NCI-H526 treated with DMSO at 0.1 percent for 48 hours (cell line): ENCODE measurements around the gene RECK.
A peak's percentile ranks its signal among the peaks of the same experiment; 100 is the strongest.
"Not testable (repeated sequence)": the region's sequence is repeated elsewhere in the genome, so short reads cannot be mapped to it uniquely, and the experiment has no call there.

Source experiments
- DNase-seq: peaks from one replicate; lab custom pipeline; 2025; lab: John Stamatoyannopoulos, UW

The RECK gene

DNA sequence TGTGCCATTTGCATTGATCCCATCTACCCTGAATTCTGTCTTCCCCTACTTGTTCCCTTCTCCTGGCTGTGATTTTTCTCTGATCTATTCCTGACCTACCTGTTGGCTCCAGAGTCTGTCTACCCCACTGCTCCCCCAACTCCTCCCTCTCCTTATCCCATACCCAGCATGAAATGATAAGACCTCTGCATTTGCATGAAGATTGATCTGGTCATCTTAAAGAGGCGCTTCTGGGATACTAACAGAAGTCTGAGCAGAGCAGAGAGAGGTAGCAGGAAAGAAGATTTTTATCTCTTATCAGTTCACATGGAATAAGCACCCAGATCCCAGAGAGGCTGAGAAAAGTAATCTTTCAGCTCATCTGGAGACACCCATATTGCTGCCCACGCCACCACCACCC, 81.5 kb downstream of the RECK start:
- DNase-seq = no peak

DNA sequence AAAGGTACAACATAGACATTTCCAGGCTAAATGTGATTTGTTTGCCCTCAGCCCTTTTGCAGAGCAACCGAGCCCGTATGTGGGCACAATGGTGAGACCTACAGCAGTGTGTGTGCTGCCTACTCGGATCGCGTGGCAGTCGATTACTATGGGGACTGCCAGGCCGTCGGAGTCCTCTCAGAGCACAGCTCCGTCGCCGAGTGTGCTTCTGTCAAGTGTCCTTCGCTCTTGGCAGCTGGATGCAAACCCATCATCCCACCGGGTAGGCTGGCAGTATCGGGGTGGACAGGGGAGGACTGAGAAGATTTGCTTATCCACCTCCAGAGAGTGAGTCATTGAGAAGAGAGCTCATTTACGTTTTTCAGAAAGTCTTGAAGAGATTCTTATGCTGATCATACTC, 82.0 kb downstream of the RECK start:
- no peak for DNase-seq

DNA sequence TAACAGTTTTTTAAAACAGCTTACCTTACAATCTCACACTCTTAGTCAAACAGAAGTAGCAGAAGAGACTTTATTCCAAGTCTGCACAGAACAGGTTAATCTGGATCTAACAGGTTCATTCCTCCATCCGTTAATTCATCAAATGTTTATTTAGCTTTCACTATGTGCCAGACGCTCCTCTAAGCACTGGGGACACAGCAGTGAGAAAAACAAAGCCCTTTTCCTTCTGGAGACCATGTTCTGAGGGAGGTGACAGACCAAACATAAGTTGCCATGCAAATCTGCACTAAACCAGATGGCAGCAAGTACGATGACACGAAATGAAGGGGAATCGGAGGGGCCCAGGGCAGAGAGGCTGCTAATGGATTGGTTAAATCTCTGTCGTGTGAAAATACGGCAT, 82.8 kb downstream of the RECK start:
- DNase-seq = no peak

DNA sequence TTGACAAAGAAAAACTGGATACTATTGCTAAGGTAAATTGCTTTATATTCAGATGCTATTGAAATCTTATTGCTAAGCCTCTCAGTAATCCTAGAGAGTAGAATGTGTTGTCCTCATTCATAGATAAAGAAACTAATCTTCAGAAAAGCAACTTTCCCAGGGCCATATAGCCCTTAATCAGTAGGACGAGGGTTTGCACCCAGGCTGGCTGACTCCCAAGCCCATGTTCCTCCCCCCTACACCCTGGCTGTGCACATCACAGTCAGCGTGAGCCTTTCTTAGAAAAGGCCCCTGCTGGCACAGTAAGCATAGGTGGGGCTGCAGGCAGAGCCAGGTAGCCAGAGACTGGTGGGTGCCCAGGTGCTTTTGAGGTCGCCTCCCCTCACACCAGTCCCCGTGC, 84.0 kb downstream of the RECK start:
- DNase-seq = no peak

DNA sequence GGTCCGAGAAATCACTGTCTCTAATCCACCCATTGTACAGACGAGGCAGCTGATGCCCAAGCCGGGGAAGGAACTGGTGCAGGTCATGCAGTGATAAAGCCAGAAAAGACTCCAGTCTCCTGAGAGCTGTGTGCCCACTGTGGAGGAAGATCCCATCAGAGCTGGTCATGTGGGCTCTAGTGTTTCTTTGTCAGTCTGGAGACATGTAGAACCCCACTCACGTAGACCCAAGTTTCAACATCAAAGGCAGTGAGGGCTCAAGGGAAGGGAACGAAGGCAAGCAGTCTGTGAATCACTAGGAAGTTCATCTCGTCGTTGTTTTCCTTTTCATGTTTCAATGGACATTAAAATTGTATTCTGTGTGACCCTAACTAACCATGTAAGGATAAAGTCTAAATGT, 85.3 kb downstream of the RECK start:
- DNase-seq = no peak

DNA sequence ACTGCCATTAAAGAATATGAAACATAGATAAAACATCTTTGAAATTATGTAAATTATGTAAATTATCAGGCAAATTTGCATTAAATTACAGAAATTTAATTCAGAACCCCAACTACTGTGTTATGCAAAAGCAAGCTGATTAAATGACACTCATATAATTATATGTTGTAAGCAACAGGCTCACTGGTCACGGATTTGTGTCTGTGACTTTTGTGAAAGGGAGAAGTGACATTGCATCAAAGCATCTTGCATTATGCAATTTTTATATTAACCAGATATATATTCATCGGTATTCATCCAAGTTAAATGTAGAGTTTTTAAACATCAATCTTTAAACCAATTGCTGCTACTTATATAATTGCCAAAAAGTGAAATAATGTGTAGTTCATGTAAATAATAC, 86.8 kb downstream of the RECK start:
- DNase-seq = no peak

DNA sequence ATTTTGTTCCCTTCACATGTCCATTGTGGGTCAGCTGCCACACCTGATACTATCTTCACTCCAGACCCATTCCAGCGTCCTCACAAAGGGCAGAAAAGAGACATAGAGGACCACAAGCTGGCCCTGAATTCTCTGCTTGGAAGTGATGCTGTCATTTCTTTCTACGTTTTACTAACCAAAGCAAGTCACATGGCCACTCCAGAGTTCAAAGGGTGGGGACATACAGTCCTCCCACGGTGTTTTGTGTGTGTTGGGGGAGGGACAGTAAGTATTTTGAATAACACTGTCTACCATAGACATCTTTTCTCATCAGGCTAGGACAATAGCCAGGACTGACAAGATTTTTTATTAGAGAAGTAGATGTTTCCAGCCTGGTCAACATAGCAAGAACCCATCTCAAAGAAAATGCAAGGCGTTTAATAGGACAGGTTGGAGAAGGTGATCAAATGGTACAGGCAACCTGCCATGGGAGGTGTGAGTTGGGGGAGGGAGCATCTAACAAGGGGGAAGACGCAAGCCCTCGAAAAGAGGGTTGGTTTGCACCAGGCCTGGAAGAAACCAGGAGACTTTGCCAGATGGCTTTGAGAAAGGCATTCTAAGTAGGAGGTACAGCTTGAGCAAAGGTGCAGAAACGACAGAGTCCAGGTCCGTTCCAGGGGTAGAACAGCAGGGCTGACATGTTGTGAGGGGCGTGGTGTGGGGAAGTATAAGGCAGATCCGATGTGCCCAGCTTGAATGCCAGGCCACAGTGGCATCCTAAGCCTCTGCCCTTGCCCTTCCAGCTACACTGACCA, 88.5 kb downstream of the RECK start:
- DNase-seq = no peak

DNA sequence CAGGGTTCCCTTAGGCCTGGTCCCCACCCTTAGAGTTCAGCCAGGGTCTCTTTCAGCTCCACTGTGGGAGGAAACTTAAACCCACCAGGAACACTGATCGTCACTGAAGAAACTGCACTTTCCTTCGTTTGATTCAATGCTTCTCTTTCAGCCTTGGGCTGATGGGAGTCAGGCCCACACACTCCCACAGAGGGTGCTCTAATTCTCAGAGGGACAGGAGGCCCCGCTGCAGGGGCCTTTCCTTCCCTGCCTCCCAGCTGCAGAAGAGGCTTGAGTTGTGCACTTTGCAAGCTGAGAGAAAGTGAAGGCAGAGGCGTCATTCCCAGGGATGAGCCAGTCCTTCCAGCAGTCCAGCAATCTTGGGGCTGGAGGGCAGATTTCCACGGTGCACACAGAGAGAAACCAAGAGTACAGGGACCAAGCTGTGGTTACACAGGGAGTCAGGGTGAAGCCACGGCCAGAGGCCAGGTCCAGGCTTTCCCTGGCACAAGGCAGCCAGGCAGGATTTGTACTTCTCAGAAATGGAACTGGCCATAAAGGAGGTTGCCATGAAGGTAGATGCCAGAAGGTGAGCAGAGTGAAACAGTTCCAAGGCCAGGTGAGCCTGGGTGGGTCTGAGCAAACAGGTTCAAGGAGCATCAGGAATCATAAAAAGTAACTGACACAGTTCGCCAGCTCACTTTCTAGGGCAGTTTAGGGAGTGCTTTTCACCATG, 89.5 kb downstream of the RECK start:
- no peak for DNase-seq

DNA sequence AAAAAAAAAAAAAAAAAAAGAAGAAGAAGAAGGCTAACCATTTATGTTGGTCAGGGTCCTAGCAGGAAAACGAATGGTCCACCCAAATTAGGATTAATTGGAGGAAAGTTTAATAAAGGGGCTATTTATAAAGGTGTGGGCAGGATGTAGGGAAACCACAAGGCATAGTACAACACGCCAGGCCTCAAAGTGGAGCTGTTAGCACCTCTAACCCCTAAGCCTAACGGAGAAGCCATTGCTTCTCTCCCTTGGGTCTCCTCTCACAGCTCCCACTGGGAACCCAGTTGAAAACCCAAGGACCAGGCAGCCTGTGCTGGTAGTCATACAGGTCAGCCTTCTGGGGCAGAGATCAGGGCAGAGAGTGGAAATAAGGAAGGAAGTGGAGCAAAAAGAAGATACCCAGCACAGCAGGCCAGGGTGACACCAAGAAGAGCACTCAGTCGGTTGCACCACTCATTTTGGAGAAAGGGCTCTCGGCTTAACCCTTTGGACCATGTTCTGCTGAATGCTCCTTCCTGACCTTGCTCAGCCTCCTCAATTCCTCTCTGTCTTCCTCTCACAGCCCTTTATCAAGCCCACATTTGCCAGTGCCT, 91.0 kb downstream of the RECK start:
- DNase-seq = no peak

DNA sequence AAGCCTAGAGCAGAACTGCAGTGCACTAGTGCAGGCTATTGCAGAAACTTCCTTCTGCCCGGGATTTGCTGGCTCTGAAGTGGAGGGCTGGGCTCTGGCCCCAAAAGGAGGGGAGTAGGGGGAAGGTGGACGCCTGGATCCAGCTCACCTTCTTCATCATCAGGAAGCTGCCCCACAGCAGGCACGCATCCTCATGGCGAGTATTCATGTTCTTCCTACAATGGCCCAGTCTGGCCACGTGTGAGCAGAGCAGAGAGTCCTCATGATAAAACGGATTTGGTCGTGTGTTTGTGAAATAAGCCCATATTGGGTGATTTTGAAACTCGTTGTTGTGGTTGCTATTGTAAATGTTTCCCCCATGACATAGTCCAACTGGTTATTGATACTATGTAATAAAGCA, 91.6 kb downstream of the RECK start:
- no peak for DNase-seq

DNA sequence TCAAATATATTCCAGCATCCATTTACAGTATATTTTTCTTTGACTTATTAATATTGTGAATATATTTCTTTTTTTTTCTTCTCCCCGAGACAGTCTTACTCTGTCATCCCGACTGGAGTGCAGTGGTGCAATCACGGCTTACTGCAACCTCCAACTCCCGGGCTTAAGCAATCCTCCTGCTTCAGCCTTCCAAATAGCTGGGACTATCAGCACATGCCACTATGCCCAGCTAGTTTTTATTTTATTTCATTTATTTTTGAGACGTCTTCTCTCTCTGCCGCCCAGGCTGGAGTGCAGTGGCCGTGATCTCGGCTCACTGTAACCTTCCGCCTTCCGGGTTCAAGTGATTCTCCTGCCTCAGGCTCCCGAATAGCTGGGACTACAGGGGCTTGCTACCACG, 92.4 kb downstream of the RECK start:
- no peak for DNase-seq

DNA sequence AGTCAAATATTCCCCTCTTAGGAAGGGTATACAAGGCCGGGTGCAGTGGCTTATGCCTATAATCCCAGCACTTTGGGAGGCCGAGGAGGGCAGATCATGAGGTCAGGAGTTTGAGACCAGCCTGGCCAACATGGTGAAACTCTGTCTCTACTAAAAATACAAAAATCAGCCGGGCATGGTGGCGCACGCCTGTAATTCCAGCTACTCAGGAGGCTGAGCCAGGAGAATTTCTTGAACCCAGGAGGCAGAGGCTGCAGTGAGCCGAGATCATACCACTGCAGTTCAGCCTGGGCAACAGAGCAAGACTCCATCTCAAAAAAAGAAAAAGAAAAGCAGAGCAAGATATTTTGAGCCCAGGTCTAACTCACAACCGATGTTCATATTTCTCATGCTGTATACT, 95.0 kb downstream of the RECK start:
- not testable (repeated sequence) for DNase-seq

DNA sequence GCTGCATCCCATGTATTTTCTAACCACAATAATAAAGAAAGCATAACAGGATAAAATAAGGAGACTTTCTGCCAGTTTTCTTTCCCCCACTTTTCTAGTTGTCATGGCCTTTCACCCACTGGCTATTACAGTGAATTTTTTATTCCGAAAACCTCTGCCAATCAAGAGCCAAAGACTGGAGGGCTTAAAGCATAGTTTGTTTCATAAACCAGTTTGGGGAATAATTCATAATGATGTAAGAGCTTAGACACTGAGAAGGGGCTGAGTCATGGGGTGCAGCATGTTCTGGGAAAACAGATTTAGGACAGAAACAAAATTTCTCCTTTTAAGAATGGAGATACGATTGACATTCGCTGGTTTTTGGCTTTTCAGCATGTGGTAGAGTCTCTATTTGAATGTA, 95.4 kb downstream of the RECK start:
- DNase-seq = no peak

DNA sequence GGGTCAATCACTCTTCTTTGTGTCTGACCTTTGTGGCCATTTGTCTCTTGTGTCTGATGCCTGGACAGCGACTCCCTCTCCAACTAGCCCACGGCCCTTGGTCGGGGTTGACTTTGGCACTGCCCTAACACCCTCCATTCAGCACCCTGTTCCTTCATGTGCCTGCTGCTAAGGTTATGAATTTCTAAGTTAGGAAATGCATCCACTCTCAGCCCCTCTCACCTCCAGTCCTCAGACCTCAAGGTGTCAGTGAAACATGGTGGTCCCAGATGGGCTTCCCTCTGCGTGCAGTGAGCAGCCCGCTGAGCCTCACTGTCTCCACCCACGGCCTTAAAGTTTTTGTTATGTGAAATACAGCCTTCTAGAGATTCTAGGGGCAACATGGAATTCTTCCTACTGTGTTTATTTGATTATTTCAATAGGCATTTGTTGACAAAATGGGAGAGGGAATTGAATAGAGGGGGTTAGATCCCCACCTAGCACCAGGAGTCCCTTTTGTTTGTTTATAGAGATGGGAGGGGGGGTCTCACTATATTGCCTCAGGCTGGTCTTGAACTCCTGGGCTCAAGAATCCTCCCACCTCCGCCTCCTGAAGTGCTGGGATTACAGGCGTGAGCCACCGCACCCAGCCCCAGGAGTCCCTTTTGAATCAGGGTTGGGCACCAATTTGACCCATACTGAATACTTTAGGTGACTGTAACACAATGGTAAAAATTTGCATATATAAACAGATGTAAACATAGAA, 98.2 kb downstream of the RECK start:
- DNase-seq = no peak

DNA sequence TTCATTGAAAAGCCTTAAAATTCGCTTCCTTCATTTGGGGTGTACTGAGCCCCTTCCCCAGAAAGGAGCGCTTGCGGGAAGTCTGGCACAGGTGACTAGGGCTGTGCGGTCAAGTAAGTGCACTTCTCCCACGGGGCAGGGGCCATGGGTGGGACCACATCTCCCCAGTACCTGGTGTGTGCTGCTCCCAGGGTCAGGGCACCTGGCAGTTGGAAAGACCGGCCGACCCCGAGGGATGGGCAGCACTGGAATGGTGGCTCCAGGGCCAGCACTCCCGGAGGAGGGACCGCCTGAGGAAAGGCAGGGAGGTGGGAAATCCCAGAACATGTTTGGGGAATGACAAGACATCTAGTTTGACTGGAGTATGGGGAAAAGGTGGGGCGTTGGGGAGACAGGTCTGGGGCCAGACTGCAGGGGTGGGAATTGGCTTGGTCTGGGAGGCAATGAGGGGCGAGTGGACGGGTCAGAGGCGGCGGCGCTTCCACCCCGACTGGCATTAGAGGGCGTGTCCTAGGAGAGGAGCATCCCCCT, 99.1 kb downstream of the RECK start:
- no peak for DNase-seq

DNA sequence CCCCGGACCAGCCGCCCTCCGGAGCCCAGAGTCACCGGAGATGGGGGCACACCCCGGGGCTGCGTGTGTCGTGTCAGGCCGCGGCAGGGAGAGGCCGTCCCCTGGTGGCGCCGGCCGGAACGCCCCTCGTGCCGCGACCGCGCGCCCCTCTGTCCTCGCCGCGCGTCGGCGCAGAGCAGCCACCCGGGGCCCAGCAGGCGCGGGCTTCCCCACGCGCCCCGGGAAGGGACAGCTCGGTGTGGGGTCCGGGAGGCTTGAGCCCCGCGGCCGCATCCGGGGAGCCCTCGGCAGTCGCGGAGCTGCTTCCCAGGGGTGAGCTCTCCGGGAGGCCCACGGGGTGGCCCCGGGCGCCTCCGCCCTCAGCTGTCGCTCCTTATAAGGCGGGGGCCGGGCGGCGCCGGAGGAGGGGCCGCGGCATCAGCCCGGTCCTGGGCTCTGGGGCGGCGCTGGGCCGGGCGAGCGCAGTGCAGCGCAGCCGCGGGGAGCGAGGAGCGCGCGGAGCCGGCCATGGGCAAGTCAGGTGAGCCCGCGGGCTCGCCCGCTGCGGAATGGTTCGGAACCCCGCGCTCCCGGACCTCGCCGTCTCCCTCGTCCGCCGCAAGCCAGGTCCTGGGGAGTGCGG, 99.7 kb downstream of the RECK start, which contains the start of gene GLIPR2:
TSS of gene GLIPR2 (plus strand) at position 462 of the 622 bp plus-strand sequence. CDS start at position 508, 46 bp downstream.
- peak; percentile 11 for DNase-seq

DNA sequence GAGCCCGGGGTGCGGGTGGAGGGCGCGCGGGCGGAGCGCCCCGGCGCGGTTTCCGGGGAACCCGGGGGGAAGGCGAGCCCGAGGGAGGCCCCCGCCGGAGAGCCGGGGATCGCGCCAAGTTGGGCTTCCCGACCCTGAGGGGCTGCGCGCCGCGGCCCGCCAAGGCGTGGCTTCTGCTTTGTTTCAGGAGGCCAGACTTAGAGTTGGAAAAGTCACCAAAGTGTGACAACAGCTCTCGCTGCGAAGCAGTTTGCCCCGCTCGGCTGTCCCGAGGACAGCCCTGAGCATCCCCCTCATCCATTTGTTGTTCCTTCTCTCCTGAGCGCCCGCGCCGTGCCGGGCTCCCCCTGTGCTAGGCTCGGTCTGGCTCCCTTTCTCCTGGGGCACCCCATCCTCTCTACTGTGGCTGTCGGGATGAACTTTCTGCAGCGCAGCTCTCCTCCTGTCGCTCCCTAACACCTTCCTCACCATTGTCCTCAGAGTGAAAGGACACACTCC, 100.2 kb downstream of the RECK start:
- DNase-seq = no peak

DNA sequence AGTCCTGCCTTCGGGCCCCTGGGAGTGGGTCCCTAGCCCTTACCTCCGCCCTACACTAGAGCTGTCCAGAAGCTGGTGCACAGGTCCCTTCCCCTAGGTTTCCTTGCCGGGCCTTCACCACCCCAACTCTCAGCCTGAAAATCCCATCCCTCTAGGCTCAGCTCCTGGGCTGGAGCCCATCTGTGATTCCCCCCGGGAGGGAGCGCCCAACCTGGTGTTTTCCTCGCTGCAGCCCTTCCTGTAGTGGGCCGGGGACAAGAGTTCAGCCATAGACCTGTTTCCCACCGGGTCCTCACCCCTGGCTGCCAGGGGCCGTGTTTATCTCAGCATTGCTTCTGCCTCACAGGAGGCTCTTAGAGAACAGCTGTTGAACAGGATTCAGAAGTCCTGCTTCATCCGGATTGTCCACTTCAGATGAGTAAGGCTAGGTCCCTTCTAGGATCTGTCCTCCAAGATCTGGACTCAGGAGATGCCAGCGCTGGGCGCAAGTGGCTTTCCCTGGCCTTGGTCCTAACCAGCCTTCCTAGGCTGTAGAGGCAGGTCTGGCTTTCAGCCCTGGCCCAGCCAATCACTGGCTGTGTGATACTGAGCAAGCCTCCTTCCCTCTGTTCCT, 100.8 kb downstream of the RECK start:
- no peak for DNase-seq

DNA sequence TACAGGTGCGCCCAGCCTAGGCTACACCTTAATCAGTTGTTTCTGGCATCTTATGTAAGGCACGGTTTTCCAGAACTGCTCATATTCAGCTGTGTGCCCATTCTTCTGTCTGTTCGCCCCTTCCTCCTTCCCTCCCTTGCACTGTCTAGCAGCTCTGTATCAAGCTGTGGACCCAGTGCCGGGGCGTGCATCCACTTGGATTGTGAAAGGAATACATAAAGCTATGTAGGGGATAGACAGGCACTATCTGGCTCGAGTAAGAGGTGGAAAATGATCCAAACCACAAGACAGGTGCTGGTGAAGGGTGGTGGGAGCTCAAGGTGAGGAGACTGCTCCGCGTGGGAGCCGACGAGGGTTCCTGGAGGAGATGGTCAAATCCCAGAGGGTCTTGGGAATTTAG, 101.8 kb downstream of the RECK start:
- no peak for DNase-seq

DNA sequence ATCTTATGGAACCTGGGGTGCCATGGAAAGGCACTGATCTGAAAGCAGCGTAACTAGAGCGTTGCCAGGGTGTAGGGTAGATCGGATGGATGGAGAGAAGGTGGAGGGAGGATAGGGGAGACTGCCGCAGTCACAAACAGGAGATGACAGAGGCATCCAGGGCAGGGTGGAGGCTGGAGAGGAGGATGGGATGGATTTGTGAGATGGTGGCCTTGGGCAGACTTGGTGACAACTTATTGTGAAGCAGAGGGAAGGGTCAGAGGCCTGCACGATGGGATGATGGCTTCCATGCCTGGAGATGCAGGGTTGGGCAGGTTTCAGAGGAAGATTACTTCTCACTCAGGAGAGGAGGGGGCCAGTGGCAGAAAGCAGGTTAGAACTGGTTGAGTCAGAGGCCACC, 102.2 kb downstream of the RECK start:
- no peak for DNase-seq
